Activated CD8-positive, alpha-beta memory T cell treated with anti-CD3 and anti-CD28 coated beads, Interleukin-2, amount 50 U/mL, for 1 hour (primary cell): ENCODE data around the gene RASSF8.

ENCODE experiments used
- DNase-seq: peaks from one replicate; pipeline ENCODE4 v3.0.0-alpha.2; 2020; ENCODE audit errors: extremely low read depth

RASSF8 gene

DNA sequence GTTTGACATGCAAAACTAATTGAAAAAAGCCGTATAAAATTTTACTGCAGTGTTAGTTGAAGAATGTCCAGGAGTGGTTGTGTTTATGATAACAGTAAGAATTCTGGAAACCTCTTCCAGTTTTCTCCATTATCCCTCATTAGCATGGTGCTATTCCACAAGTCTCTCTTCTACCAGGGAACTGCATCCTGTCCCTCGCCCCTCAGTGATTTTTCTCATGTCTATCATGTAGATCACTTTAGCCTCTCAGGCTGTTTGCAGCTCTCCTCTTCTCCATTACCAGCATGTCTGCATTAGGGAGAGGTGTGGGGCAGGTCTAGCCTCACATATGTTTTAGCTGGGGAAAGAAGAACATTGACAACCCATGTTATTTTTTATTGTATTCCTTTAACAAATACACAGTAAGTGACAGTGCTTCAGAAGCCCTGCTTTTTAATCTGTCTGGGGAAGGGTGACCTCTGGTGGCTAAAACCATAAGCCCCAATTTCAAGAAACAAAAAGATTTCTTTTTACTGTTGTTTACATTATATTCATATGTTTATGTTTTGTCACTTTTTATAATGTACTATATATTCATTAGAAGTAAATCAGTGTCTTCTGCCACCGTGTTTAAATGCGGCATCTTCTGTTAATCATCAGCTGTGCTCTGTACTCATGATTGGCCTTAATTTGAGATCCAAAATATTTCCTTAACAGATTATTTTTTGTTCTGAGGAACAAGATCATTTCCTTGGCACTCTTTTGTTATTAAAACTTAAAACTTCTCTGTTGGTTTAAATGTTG lies 70.7 kb downstream of the RASSF8 start:
- DNase-seq: no peak

GRCh38 chr12:26029736-26030022 lies 71.2 kb downstream of the RASSF8 start:
- no peak for DNase-seq

DNA sequence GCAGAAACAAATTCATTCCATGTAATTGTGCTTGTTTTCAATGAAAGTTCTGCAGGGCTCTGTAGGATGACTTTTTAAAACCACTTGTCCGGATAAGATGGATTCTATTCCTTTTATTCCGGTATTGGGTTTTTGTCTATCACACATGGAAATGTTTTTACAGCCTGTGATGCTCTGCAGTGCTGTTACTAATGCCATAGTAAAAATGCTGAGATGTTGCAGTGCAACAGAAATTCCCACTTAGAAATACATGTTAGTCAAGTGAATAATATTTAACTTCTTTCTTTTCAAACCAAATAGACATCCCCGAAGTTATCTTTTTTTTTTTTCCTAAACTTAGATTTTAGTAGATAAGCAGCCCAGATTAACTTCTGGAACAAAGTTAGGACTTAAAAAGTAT lies 71.9 kb downstream of the RASSF8 start:
- DNase-seq: no peak

- no peak for DNase-seq
Measured at GRCh38 chr12:26031318-26031717, 72.8 kb downstream of the RASSF8 start.

DNA sequence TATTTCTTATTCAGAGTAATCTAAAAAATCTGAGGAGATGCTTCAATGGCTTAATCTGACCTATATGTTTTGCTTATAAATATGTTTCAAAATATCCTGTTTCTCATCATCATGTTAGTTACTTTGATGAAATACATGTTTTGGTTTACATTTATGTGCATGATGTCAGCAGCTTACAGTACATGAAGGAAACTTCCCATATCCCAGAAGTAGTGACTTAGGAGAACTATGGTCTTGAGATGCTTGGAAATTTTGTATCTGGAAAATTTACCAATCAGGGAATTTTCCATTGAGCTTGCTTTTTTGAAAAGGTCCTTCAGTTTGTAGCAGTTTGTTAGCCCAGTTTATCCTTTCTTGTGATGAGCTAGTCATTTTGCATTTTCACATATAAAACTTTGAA lies 73.3 kb downstream of the RASSF8 start:
- DNase-seq: no peak

GRCh38 chr12:26032290-26032689 lies 73.8 kb downstream of the RASSF8 start:
- DNase-seq: no peak

- DNase-seq: no peak
Measured at GRCh38 chr12:26032719-26033241, 74.3 kb downstream of the RASSF8 start.

DNA sequence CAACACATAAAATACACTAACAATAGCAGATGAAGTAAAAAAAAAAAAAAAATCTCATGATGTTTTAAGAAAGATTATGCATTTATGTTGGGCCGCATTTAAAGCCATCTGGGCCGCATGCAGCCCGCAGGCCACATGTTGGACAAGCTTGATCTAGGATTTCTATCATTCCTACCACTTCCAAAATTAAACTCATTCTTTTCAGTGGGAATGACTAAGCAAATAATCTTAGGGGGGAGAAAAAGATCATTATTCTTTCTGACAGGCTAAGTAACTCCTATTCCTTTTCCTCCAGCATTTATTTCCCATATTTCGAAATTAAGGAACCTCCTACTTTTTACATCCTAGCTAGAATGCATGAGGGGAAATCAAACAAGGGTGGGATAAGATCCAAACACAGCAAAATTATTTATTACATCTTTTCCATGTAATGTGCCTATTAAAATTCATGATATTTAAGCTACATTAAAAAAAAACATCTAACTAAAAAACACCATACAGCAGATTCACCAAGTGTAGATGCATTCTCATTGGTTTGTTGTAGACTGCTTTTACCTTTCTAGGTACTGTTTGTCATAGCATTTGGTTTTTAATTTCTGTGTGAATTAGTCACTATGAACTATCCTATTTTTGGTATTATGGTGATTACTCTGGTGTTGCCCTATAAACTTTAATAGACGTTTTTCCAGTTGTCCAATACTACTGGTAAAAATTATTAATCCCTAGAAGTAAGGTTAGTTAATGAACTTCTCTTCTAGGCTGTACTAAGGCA lies 76.1 kb downstream of the RASSF8 start:
- no peak for DNase-seq

DNA sequence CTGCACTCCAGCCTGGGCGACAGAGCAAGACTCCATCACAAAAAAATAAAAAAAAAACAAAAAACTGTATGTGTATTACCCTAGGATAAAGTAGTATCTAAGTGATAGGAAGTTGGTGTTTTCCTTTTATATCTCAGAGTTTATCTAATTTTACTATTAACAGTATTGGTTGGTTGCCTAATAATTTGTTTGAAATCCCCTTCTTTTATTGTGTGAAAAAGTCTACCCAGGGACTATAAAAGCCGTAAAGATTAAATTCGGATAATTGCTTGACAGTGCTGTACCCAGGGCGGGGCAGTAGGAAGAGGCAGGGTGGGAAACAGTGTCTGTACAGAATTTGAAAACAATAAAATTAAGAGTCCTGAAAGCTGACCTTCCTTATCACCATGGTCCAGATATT lies 78.4 kb downstream of the RASSF8 start:
- DNase-seq: no peak

GRCh38 chr12:26037615-26038220 lies 79.2 kb downstream of the RASSF8 start:
- no peak for DNase-seq

- DNase-seq: no peak
Measured at GRCh38 chr12:26042645-26043044, 84.2 kb downstream of the RASSF8 start.

DNA sequence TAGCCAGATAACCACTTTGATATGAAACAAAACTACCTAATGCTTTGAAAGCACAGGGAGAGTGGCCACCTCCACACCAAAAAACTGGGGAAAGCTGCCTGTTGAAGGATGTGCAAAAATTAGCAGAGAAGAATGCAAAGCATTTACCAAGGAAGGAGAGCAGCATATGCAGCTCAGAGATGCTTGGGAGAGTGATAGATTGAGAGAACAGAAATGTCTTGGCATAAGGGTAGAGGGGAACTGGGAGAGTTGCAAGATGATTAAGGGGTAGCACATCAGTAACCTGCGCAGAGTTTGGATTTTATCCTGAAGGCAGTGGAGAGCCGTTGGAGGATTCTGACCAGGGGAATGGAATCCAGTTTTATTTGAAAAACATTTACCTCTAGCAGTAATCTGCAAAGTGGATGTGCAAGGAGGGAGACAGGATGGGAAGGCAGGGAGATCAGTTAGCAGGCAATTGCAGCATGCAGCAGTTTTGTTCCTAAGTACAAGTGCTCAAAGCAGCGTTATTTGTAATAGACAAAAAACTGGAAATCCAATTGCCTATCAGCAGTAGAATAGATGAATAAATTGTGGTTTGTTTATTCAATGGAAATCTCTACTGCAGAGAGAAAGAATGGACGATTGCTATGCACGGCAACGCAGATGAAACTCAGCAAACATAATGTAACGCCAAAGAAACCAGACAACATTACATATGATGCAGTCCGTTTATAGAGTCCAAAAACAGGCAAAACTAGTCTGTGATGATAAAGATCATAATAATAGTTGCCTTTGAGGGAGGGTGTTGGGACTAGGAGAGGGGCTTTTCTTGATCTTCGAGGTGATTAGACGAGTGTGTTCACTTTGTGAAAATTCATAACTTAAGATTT lies 84.9 kb downstream of the RASSF8 start:
- no peak for DNase-seq

DNA sequence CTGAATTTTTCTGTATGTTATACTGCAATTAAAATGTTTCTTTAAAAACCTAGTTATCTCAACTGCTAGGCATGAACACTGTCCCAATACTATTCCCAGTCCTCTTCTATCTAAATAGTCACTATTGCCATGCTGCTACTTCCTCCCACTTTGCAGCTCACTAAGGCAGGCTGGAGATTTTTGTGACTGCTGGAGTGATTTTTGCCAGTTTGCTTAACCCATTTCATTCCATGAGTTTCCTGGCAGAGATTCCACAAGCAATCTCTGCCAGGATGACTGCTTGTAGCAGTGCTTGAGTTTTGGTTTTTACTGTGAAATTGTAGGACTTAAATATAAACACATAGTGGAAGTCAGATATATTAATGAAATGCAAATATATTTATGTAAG lies 85.5 kb downstream of the RASSF8 start:
- DNase-seq: no peak

DNA sequence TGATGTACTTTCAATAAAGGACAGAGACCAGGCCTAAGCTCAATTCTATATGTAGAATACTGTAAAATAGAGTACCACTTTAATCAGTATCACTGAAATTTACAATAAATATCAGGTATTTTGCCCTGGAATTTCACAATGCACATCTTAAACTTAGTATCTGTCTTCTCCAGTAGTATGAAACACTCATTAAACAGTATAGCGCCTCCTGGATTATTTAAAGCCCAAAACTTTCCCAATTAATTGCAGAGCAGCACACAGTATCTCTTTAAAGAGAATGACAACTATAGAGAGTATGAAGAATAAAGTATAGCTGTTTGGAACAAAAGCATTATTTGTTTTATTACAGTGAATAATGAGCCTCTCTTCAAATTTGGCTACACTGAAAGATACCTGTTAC lies 86.1 kb downstream of the RASSF8 start:
- DNase-seq: no peak

GRCh38 chr12:26046203-26046602 lies 87.7 kb downstream of the RASSF8 start:
- no peak for DNase-seq

DNA sequence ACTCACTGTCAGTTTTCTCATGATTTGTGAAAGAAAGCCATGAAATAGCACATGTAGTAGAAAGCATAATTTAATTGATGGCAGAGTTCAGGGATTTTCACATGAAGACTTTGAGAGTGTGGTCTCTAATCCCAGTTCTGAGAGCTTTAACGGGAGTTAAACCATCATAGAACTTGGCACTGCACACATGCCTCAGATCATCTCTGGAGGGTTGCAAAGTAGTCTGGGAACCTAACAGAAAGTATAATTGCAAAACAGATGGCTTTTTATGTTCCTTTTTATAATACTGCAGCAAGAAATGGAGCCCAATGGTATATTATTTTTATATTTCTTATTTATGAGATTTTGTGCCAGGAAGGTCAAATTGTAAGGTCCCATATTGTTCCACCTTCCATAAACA lies 88.4 kb downstream of the RASSF8 start:
- DNase-seq: no peak

- DNase-seq: no peak
Measured at GRCh38 chr12:26047401-26048226, 89.1 kb downstream of the RASSF8 start.

- DNase-seq: no peak
Measured at GRCh38 chr12:26052652-26053051, 94.2 kb downstream of the RASSF8 start.

DNA sequence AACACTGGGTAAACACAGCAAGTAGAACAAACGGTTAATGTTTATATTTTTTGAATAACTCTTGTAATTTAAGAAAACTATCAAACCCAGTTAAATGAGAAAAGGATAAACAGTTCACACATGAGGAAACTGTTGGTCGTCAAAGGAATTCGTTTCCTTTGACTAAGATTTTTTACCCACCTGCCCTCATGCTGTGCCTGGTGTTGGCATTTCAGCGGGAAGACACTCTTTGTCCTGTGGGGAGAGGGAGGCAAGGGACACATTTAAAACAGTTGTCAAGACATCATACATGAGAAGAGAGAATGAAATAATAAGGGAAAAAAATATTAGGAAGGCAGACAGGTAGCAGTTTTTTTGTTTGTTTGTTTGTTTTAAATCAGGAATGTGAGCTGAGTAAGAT lies 95.9 kb downstream of the RASSF8 start:
- no peak for DNase-seq

GRCh38 chr12:26055087-26055486 lies 96.6 kb downstream of the RASSF8 start:
- DNase-seq: no peak

DNA sequence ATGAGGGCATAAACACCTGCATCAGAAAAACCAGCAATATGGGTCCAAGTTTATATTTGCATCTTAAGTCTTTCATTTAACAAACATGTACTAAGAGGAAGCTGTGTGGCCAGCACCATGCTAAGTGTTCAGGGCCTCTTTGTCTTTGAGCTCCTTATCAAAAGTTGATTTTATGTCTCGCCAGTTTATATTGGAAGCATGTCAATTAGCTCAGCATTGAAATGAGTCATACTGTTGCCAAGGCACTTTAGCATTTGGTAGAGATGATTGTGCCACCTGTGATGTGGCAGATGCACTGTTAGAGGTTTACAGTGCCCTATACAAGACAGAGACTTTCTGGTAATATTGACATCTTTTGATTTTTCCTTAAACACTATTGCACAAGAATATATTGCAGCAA lies 97.9 kb downstream of the RASSF8 start:
- DNase-seq: no peak
